Measurements from ENCODE around the gene BACE1.

GRCh38 chr11:117314840-117315239 is 1.2 kb downstream of the BACE1 start:
- TF ChIP-seq CTCF (optimal IDR thresholded peaks at IDR 0.05 in 1 of 3, IDR thresholded peaks at IDR 0.05 in 1 of 3, conservative IDR thresholded peaks at IDR 0.05 in 1 of 3; ENCODE audit: extremely low read depth in 1 of 3, insufficient read depth in 2 of 3, low read length in 3 of 3) (no peak), EZH2 (IDR thresholded peaks at IDR 0.05; ENCODE audit: low read length) (no peak)
